NCI-H510A (cell line): ENCODE data around the gene TTLL5.
A peak's percentile ranks its signal among the peaks of the same experiment; 100 is the strongest.

Experiments
- DNase-seq: peaks from one replicate; lab custom pipeline; 2025; lab: John Stamatoyannopoulos, UW

Gene TTLL5

DNA sequence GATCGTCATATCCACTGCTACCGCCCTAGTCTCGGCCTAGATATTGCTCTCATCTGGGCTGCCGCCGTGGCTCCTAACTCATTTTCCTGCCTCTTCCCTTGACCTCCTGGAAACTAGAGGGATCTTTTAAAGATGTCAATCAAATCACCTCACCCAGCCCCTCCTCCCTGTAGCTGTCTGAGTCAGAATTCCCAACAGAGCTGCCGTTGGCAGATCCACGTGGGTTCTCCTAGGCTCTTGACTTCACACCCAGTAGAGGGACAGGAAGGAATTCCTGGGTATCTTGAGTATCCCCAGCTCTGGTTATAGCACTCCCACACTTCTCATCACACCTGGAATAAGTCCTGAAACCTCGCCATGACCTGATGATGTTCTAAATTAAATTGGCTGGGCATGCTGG lies 308.8 kb downstream of the TTLL5 start:
- no peak for DNase-seq

DNA sequence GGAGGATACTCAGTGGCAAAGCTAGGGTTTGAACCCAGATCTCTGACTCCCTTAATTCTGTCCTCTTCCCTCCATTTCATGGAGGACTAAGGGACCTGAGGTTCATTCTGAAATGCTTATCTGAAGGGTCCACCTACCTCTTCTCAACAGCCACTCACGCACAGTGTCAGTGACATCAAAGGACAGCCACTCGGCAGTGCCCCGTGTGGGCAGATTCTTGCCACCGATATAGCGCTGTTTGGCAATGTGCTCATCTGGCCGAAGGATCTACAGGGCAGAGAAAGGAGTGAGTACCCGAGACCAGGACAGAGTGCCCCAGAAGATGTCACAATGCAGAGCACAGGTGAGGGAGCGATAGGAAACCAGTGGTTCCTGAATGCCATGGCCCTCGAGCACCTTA lies 309.9 kb downstream of the TTLL5 start:
- DNase-seq, result no peak

DNA sequence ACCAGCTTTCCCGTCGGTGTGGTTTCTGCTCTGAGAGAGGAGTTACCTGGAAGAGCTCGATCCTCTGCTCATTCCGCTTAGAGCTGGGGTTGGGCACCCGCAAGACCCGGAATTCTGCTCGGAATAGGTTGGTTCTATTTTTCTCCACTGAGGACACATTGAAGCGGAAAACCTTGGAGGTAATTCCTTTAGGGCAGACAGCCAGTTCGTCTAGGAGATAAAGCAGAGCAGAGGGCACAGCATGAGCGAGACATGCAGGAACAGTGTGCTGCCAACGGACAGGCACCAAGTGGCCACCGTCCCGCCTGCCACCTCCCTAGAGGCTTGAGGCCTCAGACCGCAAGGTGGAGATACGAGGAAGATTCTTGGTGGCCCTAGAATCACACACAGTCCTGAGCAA lies 310.5 kb downstream of the TTLL5 start:
- DNase-seq, result no peak

DNA sequence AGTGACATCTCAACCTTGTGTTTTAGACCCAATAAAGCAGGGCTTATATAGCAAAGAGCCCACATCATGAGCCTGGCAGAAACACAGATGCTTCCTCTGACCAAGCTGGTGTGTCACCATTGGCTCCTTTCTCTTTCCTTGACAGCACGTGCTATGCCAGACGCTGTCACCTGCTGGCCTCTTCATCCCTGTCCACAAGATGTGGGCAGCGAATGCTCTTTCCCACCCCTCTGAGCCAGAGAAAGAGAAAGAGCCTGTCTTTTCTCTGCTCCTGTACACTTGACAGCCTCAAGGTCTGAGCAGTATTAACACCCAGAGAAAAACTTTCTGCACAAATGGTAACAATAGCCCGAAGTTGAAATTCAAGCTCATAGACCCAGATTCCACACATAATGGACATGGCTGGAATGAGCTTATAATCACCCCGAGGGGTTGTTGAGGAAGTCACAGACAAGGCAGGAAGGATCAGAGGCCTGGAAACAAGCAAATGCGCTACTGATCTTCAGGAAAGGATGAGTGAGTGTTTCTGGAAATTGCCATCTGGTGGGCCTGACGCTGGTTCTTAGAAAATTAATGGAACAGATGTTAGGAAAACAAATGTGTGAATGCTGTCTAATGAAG lies 311.9 kb downstream of the TTLL5 start:
- no peak for DNase-seq

DNA sequence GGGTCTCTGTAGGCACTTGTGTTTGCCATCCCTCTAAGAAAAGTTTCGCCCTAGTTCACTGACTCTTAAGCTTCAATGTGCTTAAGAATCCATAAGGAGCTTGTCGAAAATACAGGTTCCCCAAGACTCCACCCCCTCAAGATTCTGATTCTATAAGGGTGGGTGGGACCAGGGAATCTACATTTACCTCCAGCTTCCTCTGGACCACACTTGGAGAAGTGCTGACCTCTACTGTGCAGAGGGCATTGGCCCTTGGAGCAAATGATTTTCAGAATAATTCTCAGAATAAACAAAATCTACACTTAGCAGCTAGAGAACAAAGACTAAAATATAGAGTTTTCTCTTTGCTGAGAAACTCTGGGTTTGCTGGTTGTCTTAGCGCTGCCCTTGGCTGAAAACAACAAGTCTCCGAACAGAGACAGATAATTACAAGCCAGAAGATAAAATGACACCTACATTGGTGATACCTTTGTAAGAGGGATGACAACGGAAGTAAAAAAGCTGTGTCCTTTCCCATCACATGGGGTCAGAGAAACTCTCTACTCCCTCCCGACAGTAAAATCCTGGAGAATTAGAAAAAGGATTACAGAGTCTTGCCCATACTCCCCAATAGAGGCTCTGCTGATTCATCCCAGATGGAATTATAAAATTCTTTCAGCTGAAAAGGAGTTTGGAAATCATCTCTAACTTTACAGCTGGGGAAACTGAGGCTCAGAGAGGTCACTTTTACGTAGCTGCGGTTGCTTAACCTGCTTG lies 316.0 kb downstream of the TTLL5 start:
- no peak for DNase-seq

DNA sequence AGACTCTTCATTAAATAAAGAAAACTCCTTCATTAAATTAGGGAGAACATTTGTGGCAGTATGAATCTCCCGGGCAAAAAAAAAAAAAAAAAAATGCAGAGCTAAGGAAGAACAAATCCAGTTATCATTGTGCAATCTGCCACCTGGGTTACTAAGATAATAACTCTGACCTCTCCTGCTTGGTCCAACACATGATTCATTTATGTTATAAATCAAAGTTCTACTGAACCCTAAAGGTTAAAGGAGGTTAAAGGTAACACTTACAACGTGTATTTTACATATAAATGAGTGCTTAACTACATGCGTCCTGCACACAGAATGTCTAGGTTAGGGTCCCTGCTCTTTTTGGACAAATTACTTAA lies 316.5 kb downstream of the TTLL5 start:
- DNase-seq, result no peak

DNA sequence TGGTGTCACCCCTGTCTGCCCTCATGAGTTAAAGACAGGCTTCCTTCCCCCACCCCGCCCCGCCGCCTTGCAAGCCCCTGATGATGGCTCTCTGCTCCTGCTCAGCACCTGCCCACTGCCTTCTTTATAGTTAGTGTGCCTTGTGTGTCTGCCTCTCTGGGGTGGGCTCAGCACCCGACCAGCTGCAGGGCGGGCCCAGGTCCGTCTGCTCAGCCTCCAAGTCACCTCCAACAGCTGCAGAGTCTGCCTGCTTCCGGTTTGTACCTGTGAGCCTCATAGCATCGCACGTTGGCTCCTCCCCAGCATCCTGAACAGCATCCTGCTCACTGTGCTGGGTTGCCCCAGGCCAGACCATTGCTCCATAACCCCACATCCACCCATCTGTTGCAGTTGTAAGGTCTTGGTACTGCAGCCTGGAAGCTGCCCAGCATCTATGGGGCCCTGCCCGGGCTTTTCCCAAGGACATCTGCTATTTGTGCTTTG lies 317.2 kb downstream of the TTLL5 start:
- no peak for DNase-seq

DNA sequence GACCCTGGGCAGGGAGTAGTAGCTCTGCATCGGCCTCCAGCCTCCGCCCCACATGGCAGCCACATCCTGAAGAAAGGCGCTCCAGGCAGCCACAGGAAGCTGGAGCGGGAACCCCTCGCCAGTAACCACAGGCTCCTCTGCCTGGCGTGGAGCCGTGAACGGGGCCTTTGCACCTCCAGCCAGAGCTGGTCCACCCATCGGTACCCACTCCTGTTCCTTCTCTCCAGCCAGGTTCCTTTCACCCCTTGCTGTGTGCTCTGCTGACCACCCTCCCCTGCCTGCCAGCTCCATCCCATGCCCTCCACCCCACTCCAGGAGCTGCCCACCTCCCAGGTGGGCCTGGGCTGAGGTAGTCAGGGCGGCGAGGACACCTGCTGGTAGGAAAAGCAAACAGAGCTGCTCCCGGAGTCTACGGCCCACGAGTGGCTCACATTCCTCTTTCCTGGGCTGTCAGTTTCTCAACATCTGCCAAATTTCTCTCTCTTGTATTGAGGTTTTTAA lies 318.1 kb downstream of the TTLL5 start:
- DNase-seq, result no peak

DNA sequence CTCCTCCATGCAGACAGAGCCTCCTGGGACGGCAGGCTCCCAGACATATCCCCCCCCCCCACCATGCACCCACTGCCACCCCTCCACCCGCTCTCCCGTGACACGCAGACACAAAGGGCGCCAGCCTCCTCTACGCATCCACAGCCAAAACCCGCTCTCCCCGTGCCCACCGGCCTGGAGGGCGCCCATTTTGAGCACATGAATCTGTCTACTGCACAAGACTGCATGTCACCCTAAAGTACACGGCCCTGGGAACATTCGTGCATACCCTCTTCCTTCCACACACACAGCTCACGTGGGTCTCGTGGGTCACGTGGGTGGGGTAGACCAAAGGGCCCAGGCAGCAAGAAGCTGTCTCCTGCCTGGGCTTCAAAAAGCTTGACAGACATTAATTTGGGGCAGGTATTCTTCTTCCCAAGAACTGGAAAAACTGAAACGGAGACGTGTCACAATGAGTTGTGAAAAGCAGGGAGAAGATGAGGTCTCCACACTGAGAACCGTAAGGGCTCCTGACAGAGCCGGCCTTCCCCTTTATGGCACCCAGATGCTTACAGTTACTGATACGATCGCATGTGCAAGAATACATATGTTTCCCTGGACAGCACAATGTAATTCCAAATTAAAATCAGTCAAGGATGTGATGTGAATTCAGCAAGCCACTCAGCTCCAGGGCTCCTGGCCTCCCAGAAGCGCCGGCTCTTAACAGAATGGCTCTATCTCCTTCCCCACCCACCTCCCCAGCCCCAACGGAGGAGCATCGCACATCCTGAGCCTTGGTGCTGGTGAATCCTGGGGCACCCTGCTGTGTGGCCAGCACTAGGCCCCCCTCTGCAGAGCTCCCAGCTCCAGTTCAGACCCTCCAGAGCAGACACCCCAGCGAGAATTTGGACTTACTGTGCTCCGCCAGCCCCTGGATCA lies 318.9 kb downstream of the TTLL5 start:
- DNase-seq, result no peak

DNA sequence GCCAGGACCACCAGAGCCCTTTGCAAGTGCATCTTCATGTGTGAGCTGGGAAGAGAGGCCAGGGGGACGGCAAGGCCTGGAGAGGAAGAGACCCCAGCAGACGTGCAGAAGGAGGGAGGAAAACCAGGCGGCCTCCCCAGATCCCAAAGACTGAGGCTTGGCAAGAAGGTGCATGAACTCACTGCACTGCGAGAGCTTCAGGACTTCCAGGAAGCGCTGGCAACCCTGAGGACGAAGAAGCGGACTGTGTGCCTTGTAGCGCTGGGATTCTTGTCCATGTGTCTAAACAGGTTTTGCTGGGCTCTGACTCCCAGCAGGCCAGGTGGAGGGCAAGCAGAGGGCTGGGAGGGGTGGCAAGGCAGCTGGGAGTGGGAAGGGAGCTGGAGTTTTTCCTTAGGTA lies 319.8 kb downstream of the TTLL5 start:
- peak; percentile 15 for DNase-seq

DNA sequence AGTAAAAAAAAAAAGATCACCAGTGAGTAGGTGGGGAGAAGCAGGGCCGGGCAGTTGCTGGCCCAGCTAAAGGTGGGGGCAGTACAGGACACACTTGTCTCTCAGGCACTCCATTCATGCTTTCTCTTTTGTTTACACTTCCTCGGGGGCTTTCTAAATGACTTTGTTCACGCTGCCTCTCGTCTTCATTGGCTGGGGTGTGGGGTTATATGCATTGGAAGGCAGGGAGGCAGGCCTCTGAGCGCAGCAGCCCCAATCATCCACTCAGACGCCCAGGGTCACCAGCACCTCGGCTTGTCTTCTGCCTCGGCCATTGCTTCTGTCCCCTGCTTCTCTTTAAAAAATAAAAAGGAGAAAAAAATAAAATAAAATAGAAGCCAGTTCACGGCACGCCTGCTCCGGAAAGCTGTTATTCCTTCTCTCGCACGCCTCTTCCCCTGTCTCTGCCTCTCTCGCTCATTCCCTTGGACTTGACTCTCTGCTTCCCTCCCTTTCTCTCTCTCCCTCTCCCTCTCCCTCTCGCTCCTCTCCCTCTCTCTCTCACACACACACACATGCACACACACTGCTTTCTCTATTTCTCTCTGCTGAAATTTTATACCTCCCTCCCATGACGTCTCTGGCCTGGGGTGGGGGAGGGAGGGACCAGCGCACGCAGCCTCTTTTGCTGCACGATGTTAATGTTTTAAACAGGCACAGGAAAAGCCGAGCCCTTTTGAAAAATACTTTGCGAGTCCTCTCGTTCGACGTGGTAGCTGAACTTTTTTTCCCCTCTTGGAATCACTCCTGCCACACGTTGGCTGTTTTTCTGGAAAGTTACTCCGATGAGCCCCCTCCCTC lies 320.6 kb downstream of the TTLL5 start, which contains the start of gene TGFB3:
TGFB3 (minus strand) TSS at position 570 of the 840 bp plus-strand sequence. CDS start 1,102 bp downstream, outside the sequence.
- DNase-seq, result peak; percentile 60

DNA sequence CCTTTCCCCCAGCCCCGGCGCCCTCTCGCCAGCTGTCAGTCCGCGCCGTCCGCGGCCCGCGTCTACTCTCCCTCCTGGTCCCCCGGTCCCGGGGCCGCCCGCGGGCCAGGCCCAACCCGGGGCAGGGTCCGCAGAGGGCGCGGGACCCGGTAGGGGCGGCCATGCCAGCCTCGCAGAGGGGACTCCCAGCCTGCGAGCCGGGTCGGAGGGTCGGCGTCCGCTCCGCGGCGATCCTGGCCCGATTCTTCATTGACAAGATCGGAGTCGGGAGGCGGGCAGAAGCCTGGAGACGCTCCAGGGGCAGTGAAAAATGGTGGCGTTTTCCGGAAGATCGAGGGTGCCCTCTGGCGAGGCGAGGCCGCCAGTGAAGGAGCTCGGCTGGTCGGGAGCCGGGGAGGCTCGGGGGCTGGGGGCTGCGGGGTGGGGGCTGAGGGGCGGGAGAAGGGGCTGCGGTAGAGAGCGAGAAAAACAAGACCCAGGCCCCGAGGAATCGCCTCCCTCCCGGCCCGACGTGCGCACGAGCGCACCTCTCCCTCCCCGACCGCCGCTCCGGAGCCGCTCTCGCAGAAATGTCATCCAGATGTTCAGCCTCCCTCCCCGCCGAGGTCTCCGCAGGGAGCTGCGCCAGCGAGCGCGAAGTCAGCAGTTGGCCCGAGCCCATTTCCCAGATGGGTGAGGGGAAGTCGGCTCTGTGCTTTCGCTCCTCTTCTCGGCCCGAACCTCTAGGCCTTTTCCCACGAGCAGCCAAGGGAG lies 321.4 kb downstream of the TTLL5 start:
- DNase-seq, result peak; percentile 76

DNA sequence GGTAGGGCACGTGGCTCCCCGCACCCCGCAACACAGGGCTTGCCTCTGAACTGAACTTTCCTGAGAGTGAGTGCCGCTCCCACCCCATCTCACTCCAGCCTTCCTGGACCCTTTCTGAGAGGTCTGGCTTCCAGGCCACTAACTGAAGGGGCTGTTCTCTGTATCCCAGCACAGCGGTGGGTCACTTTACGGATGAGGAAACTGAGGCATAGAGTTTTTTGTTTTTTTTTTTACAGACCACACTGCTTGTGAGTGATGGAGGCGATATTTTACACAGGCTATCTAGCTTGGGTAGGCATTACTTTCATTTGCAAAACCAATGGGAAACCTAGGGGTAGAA lies 321.9 kb downstream of the TTLL5 start:
- no peak for DNase-seq

DNA sequence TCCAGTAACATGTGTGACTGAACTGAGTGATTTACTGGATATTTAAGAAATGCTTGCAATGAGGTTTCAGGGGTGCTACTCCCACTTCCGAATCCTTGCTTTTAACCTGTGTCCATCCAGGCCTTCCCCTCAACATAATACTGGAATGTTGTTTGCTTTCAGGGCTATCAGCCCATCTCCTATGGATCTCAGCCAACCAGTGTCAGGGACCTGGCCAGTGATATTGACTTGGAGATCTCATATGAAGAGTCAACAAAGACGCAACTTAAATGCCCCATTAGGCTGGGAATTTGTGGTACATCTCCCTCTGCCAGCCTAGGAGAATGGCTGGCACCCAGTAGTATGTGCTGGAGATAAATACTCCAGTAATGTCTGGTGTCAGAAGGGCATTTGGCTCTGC lies 323.6 kb downstream of the TTLL5 start:
- no peak for DNase-seq

DNA sequence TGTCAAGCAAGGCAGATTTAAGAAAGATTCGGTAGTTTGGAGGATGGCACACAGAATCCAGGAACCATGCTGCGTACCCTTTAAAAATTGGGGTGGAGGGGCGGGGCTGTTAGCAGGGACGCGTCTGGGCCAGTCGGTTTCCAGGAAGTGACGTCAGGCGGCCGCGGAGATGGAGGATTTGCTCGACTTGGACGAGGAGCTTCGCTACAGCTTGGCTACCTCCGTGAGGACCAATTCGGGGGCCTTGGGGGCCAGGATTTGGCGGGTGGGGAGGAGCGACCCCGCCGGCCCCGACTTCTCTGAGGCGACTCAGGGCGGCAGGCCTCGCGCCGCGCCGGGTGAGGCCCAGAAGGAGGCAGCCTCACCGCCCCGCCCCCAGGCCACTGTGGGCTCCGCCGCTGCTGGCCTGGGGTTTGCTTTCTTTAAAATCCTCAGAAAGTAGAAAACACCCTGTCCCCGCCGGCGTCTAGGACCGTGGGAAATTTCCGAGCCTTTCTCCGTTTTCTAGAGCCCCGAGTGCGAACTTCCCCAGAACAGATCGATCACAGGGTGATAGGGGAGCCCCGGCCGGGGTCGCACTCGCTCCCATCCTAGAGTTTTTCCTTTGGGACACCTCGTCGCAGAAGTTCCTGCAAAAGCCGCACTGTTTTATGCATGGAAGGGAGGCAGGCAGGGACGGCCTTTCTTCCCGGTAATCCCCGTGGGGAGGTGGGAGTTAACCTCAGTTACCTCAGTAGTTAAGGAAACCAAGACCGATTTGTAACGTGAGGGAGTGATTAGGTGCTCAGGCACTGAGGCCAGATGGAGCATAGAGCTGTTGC lies 324.8 kb downstream of the TTLL5 start, which contains the start of gene IFT43:
IFT43 (plus strand) TSS at position 146 of the 821 bp plus-strand sequence; CDS start at position 170, 24 bp downstream.
- peak; percentile 71 for DNase-seq

DNA sequence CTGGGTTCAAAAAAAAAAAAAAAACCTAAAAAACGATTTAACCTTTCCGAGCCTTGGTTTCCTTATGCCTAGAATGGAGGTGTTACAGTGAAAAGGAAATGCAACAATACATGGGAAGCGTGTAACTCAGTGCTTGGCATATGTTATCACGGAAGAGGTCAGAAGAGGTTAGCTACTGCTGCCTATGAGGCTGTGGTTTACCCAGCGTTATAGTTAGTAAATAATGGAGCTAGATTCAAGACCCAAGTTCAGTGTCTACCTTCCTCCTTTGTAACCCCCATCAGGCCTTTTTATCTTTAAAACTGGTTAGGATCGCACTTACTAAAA lies 325.4 kb downstream of the TTLL5 start:
- no peak for DNase-seq

DNA sequence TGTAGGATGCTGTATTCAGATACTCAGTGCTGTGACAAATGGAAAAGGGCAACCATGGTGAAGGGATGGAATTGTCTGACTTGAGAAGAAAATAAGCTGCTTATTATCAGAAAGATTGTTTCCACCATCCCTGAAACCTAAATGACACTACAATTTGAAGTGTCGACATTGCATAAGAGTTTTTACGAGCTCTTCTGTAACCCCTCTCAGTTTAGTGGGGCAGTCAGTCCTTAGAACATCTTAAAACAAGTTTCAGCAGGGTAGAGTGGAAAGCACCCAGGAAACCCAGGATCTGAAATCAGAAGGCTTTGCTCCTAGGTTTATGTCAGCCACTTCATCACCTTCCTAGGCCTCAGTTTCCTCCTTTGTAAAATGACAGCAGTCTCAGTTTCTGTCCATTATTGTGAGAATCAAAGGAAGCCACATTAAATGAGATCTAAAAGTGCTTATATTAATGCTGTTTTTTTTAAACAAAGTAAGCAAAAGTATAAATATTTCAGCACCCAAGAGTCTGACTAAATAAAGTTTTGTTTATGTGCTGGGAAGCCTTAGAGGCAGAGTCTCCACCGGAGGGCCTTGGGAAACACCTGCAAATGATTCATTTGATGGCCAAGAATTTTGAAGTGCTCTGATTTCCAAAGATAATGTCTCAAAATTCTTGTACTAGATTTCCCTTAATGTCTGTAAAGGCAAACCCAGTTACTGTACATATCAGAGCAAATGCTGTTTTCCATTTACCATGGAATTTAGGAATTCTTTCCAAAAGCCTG lies 326.3 kb downstream of the TTLL5 start:
- no peak for DNase-seq

DNA sequence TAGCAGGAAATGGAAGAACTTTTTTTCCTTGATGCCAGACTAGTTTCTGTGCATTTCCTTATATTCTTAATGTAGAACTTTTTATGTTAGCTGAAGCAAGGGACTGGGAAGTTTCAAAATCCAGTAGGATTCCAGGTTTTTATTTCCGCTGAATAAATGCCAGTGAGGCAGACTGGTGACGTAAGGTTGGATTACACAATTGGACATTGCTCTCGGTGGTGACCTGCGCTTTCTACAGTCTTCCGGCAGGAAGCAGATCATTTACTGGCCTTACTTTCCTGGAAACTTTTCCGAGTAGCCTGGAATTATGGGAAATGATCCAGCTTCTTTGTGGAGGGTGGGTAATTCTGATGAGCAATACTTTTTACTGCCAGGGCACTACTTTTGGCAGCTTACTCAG lies 328.1 kb downstream of the TTLL5 start:
- DNase-seq, result no peak

DNA sequence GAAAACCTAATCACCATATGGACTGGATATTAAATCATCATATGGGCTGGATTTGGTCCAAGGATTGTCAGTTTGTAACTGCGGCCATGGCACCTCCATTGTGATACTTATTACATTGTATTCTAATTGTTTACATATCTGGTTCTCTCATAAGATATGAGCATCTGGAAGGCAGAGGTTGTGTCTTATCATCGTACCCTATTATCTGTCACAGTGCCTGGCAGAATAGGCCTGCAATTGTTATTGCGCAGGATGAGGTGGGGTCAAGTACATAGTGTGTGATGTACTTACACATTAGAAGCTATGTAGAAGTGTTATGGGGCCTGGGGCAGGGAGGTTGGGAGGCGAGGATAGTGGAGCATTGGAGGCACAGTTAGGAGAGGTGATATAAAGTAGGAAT lies 329.3 kb downstream of the TTLL5 start:
- no peak for DNase-seq
